K562 (cell line): Measurements from ENCODE around the gene CHSY1. TPM values are rescaled to one million over a fixed set of nuclear protein-coding genes. Genes with fewer than 3 reads are reported as not detected.

Experiments
- BHLHE40 ChIP-seq: IDR thresholded peaks from 2 replicates; pipeline ENCODE4 v1.6.1; 2011; ENCODE audit warnings: low read length, improper control_type of control experiment
- BRD4 ChIP-seq: fragments of 200-600 bp; sonication (generic); IDR thresholded peaks from 2 replicates; pipeline ENCODE4 v1.6.1; 2017; ENCODE audit warnings: inconsistent platforms
- CAMTA2 ChIP-seq: fragments of 250-450 bp; sonication (Bioruptor Pico); conservative IDR thresholded peaks from 2 replicates; pipeline ENCODE4 v1.5.1; 2022
- CBX1 ChIP-seq: sonication (generic); IDR thresholded peaks from 2 replicates; pipeline ENCODE4 v1.6.1; 2016; ENCODE audit warnings: antibody characterized with exemption, low read depth, mild to moderate bottlenecking
- CTBP1 ChIP-seq: fragments of 450-650 bp; IDR thresholded peaks from 2 replicates; pipeline ENCODE4 v1.6.1; 2016; ENCODE audit warnings: borderline replicate concordance
- E4F1 ChIP-seq: fragments of 250-450 bp; sonication (Bioruptor Pico); IDR thresholded peaks from 2 replicates; pipeline ENCODE4 v1.5.0; 2021; ENCODE audit warnings: mild to moderate bottlenecking, borderline replicate concordance
- FOXA1 ChIP-seq: fragments of 450-650 bp; IDR thresholded peaks from 2 replicates; pipeline ENCODE4 v1.6.1; 2016; ENCODE audit warnings: mild to moderate bottlenecking, borderline replicate concordance
- FOXA3 ChIP-seq, 2 experiments: fragments of 450-650 bp in 1 of 2; sonication (generic) in 1 of 2; formaldehyde crosslinking; IDR thresholded peaks in 1 of 2; conservative IDR thresholded peaks in 1 of 2; 2 replicates each; pipeline versions ENCODE4 v1.4.0 to v1.8.0; 2020 to 2022; ENCODE audit warnings: mild to moderate bottlenecking in 2 of 2, missing genetic modification reagents in 1 of 2
- GTF2A2 ChIP-seq: IDR thresholded peaks from 2 replicates; pipeline ENCODE4 v1.6.1; 2016; ENCODE audit warnings: mild to moderate bottlenecking, missing genetic modification characterization, missing compliant biosample characterization
- GTF2B ChIP-seq: IDR thresholded peaks from 2 replicates; pipeline ENCODE4 v1.6.1; 2011; ENCODE audit not compliant: insufficient read length; ENCODE audit errors: extremely low read depth
- HEY1 ChIP-seq: fragments of 250-450 bp; sonication (Bioruptor Pico); IDR thresholded peaks from 2 replicates; pipeline ENCODE4 v1.5.0; 2020; ENCODE audit warnings: mild to moderate bottlenecking, moderate library complexity, borderline replicate concordance
- HIVEP1 ChIP-seq: fragments of 250-450 bp; sonication (Bioruptor Pico); IDR thresholded peaks from 2 replicates; pipeline ENCODE4 v1.4.0; 2020; ENCODE audit warnings: mild to moderate bottlenecking
- KAT7 ChIP-seq: sonication (generic); formaldehyde crosslinking; IDR thresholded peaks from 2 replicates; pipeline ENCODE4 v1.8.0; 2022; ENCODE audit warnings: missing genetic modification reagents, mild to moderate bottlenecking, borderline replicate concordance
- KDM4B ChIP-seq, 2 experiments: fragments of 450-650 bp in 1 of 2; sonication (generic) in 1 of 2; IDR thresholded peaks; 2 replicates each; pipeline ENCODE4 v1.6.1; 2016 to 2017; ENCODE audit warnings: borderline replicate concordance in 2 of 2, antibody characterized with exemption in 1 of 2, low read depth in 1 of 2, mild to moderate bottlenecking in 1 of 2
- MAFG ChIP-seq: fragments of 450-650 bp; conservative IDR thresholded peaks from 2 replicates; pipeline ENCODE4 v1.6.1; 2016; ENCODE audit warnings: missing genetic modification characterization, missing compliant biosample characterization
- MCM5 ChIP-seq: fragments of 450-650 bp; IDR thresholded peaks from 2 replicates; pipeline ENCODE4 v1.6.1; 2016; ENCODE audit warnings: low read depth
- MEIS2 ChIP-seq: fragments of 450-650 bp; IDR thresholded peaks from 2 replicates; pipeline ENCODE4 v1.6.1; 2014; ENCODE audit warnings: mild to moderate bottlenecking; ENCODE audit not compliant: partially characterized antibody
- NRF1 ChIP-seq, 2 experiments: fragments of 450-650 bp; IDR thresholded peaks in 1 of 2; conservative IDR thresholded peaks in 1 of 2; 2 replicates each; pipeline ENCODE4 v1.6.1; 2014; ENCODE audit warnings: mild to moderate bottlenecking in 2 of 2
- SIN3B ChIP-seq: fragments of 450-650 bp; IDR thresholded peaks from 2 replicates; pipeline ENCODE4 v1.6.1; 2017; ENCODE audit warnings: low read depth, mild to moderate bottlenecking, moderate library complexity
- THAP7 ChIP-seq: fragments of 250-450 bp; sonication (Bioruptor Pico); IDR thresholded peaks from 2 replicates; pipeline ENCODE4 v1.5.0; 2021
- WHSC1 ChIP-seq: IDR thresholded peaks from one replicate; pipeline ENCODE4 v1.6.1; 2012; ENCODE audit warnings: low read length, control low read depth, inconsistent platforms
- XRCC3 ChIP-seq: fragments of 450-650 bp; IDR thresholded peaks from 2 replicates; pipeline ENCODE4 v1.6.1; 2017; ENCODE audit warnings: mild to moderate bottlenecking, moderate library complexity
- YBX1 ChIP-seq: fragments of 450-650 bp; IDR thresholded peaks from 2 replicates; pipeline ENCODE4 v1.7.1; 2016; ENCODE audit warnings: mild to moderate bottlenecking
- ZBTB2 ChIP-seq: fragments of 450-650 bp; IDR thresholded peaks from 2 replicates; pipeline ENCODE4 v1.6.1; 2016; ENCODE audit warnings: antibody characterized with exemption
- ZNF134 ChIP-seq: fragments of 250-450 bp; sonication (Bioruptor Pico); conservative IDR thresholded peaks from 2 replicates; pipeline ENCODE4 v1.4.0; 2020
- ZNF253 ChIP-seq: fragments of 250-450 bp; sonication (Bioruptor Pico); conservative IDR thresholded peaks from 2 replicates; pipeline ENCODE4 v1.6.1; 2021; ENCODE audit warnings: mild to moderate bottlenecking
- ZNF778 ChIP-seq: fragments of 450-650 bp; formaldehyde crosslinking; IDR thresholded peaks from 2 replicates; pipeline ENCODE4 v1.4.0; 2020; ENCODE audit warnings: mild to moderate bottlenecking, moderate library complexity
- polyA plus RNA-seq, 8 experiments: library from polyadenylated mRNA; depleted of rRNA in 4 of 8; stranded (reverse) in 5 of 8; unstranded in 3 of 8; fragments of >200 nt; fragmentation: Nextera tagmentation in 2 of 8; fragmentation: Illumina TruSeq in 1 of 8; extraction: Ambion mirVana in 2 of 8; extraction: Trizol in 1 of 8; gene quantifications; 2 replicates each; pipeline versions ENCODE4 v1.2.1 to v1.2.3, GENCODE V29; 2011 to 2014; ENCODE audit warnings: inconsistent platforms in 1 of 8, missing spikeins in 1 of 8
- total RNA-seq, 7 experiments: library from RNA; depleted of rRNA in 6 of 7; stranded (reverse); fragments of >200 nt in 6 of 7; fragmentation: Illumina TruSeq in 2 of 7; extraction: Trizol in 2 of 7; gene quantifications; 2 replicates each; pipeline versions ENCODE4 v1.2.1 to v1.2.3, GENCODE V29; 2011 to 2021; ENCODE audit warnings: low replicate concordance in 1 of 7

Gene CHSY1
- total and polyA plus RNA-seq, 9 of the 15 experiments (the other 6 are each of a cell fraction or from before 2014, with no cell fraction given) = 7.0 to 16.4 (median 13.4) TPM

- TF ChIP-seq GTF2B = no peak
- TF ChIP-seq CTBP1 = peak; percentile 74; the same call in 1 of the 2 replicates
- peak; percentile 90 for TF ChIP-seq MAFG (tag)
- TF ChIP-seq HEY1 (CRISPR knock-in tag) = no peak
- no peak for TF ChIP-seq GTF2A2 (tag)
- TF ChIP-seq CAMTA2 = no peak
- no peak for TF ChIP-seq ZNF253 (CRISPR knock-in tag)
- TF ChIP-seq MCM5 = no peak
- TF ChIP-seq BRD4 = no peak
- no peak for TF ChIP-seq KAT7 (CRISPR knock-in tag)
- no peak for TF ChIP-seq FOXA3 (CRISPR knock-in tag; conservative IDR thresholded peaks at IDR 0.05 in 1 of 2, IDR thresholded peaks at IDR 0.05 in 1 of 2)
- no peak for TF ChIP-seq SIN3B
- no peak for TF ChIP-seq HIVEP1 (CRISPR knock-in tag)
- peak; percentile 21 for TF ChIP-seq MEIS2
- peak in 1 of 2 experiments; percentile 24; a peak in 1 of 4 replicates for TF ChIP-seq NRF1 (conservative IDR thresholded peaks at IDR 0.05 in 1 of 2, IDR thresholded peaks at IDR 0.05 in 1 of 2)
- no peak for TF ChIP-seq KDM4B (IDR thresholded peaks at IDR 0.05; ENCODE audit: borderline replicate concordance in 2 of 2, low read depth in 1 of 2)
- TF ChIP-seq ZBTB2 = 0 out of 2 replicates have a peak, but pooled peaks have one; percentile 46
- TF ChIP-seq E4F1 (CRISPR knock-in tag) = no peak
- no peak for TF ChIP-seq YBX1
- TF ChIP-seq THAP7 (CRISPR knock-in tag) = no peak
- TF ChIP-seq XRCC3 = no peak
- no peak for TF ChIP-seq BHLHE40
- TF ChIP-seq ZNF778 (CRISPR knock-in tag) = no peak
- no peak for TF ChIP-seq WHSC1
- TF ChIP-seq FOXA1 = no peak
- TF ChIP-seq CBX1 = no peak
- TF ChIP-seq ZNF134 (CRISPR knock-in tag) = no peak
These were observed 114.4 kb downstream of the CHSY1 start (continued) for GRCh38 chr15:101137312-101137940.
